ENCODE measurements around the gene HTR3C.

GRCh38 chr3:184016169-184016570 lies 36.7 kb upstream of the HTR3C start:
- TF ChIP-seq CTCF (IDR thresholded peaks at IDR 0.05; ENCODE audit: low read depth, low read length) (no peak), EZH2phosphoT487 (IDR thresholded peaks at IDR 0.05; ENCODE audit: low read depth) (no peak)
